Suprapubic skin (tissue), 2 donors: ENCODE measurements around the gene TMEM132D.

Experiments used
- EP300 ChIP-seq: sonication (generic); formaldehyde crosslinking; IDR thresholded peaks from one replicate; pipeline ENCODE4 v1.6.1; 2017; ENCODE audit warnings: antibody characterized with exemption
- POLR2A ChIP-seq, 2 donors: fragments of 450-650 bp; IDR thresholded peaks; one replicate each; pipeline ENCODE4 v1.6.1; 2017; ENCODE audit warnings: antibody characterized with exemption in 2 of 2, mild to moderate bottlenecking in 2 of 2, moderate library complexity in 2 of 2

GRCh38 chr12:129366656-129367055 is 537.2 kb downstream of the TMEM132D start:
- TF ChIP-seq POLR2A (IDR thresholded peaks at IDR 0.05) (no peak), EP300 (no peak)
